ENCODE data around the gene DNMT3B. TPM values are rescaled to one million over a fixed set of nuclear protein-coding genes. Genes with fewer than 3 reads are reported as not detected.
"Not testable (repeated sequence)": the region's sequence is repeated elsewhere in the genome, so short reads cannot be mapped to it uniquely, and the experiment has no call there.

The DNMT3B gene
- total RNA-seq, 1 experiment from 2014 or later: 0.63 TPM

DNA sequence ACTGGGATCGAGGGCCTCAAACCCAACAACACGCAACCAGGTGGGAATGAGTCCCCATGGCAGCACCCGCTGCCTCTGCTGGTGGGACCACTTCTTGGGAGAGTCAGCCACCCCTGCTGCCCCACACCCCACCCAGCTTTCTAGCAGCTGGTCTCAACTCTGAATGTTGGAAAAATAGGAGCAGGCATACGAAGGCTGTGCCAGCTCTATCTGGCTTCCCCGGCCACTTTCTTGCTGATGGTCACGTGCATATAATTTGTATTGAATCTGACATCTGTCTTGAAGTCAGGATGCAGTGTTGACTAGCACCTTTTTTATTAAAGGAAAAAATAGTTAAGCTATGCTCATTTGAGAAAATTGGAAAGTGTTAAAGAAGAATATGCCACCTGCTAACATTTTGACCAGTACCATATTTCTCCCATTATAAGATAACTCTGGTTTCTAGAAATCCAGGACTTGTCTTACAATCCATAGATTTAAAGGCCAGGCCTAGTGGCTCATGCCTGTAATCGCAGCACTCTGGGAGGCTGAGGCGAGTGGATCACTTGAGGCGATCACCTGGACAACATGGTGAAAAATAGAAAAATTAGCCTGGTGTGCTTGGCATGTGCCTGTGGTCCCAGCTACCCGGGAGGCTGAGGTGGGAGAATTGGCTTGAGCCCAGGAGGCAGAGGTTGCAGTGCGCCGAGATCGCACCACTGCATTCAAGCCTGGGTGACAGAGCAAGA is 30.7 kb downstream of the DNMT3B start:
- no peak for DNase-seq
- H3K9ac ChIP-seq (ENCODE audit: low read length): no peak overlapping the region
- H3K36me3 ChIP-seq (ENCODE audit: insufficient read depth, low read length): no peaks in the 10 kb centered on the region
- H3K4me3 ChIP-seq (ENCODE audit: low read length): no peak overlapping the region
- no peaks in the 10 kb centered on the region for H3K9me2 ChIP-seq (replicated peaks; ENCODE audit: insufficient read depth, low read length)
- no peaks in the 10 kb centered on the region for H3K79me2 ChIP-seq (ENCODE audit: low read length)
- no peak overlapping the region for H3K4me2 ChIP-seq (ENCODE audit: low read depth, low read length, poor library complexity, severe bottlenecking)
- no peak overlapping the region for H3K27ac ChIP-seq (ENCODE audit: low read length)
- 0 out of 2 replicates have a peak, but pooled peaks cover 2% of the 10 kb centered on the region for H3K27me3 ChIP-seq (ENCODE audit: low read length)
- no peaks in the 10 kb centered on the region for H3K4me1 ChIP-seq (ENCODE audit: low read length)
- H4K20me1 ChIP-seq (ENCODE audit: insufficient read depth, low read depth, low read length): no peaks in the 10 kb centered on the region
- no peaks in the 10 kb centered on the region for H3K9me3 ChIP-seq (ENCODE audit: low read length)
- H2AFZ ChIP-seq (ENCODE audit: low read length): no peak overlapping the region

DNA sequence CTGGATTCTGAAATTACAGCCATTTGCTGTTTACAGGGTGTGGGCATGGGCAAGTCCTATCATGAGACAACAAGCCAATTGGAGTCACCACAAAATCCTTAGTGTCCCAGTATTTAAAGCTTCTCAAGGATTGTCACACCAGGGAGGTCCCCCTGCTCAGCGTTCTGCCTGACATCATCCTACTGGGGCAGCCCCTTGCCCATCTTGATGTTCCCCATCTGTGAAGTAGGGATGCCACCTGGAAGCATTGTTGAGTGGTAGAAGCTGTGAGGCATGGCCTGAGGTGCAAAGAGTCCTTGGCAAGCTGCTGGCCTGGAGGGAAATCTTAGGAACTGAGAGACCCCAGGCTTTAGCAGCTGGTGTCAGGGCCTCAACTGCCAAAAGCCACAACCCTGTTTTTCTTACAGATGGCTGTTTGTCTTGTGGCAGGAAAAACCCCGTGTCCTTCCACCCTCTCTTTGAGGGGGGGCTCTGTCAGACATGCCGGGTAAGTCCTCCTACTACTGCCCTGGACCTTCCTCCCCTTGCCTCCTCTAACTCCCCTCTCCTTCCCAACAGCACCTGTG is 34.3 kb downstream of the DNMT3B start:
- DNase-seq: no peak
- no peaks in the 10 kb centered on the region for H3K4me1 ChIP-seq (ENCODE audit: low read length)
- no peak overlapping the region for H3K27ac ChIP-seq (ENCODE audit: low read length)
- H3K27me3 ChIP-seq (ENCODE audit: low read length): no peaks in the 10 kb centered on the region
- H3K9me2 ChIP-seq (replicated peaks; ENCODE audit: insufficient read depth, low read length): no peaks in the 10 kb centered on the region
- no peak overlapping the region for H3K4me2 ChIP-seq (ENCODE audit: low read depth, low read length, poor library complexity, severe bottlenecking)
- H3K79me2 ChIP-seq (ENCODE audit: low read length): no peaks in the 10 kb centered on the region
- H3K9me3 ChIP-seq (ENCODE audit: low read length): no peaks in the 10 kb centered on the region
- H3K36me3 ChIP-seq (ENCODE audit: insufficient read depth, low read length): no peaks in the 10 kb centered on the region
- H2AFZ ChIP-seq (ENCODE audit: low read length): no peak overlapping the region
- no peak overlapping the region for H3K9ac ChIP-seq (ENCODE audit: low read length)
- no peaks in the 10 kb centered on the region for H4K20me1 ChIP-seq (ENCODE audit: insufficient read depth, low read depth, low read length)
- no peak overlapping the region for H3K4me3 ChIP-seq (ENCODE audit: low read length)

- H3K36me3 ChIP-seq (ENCODE audit: insufficient read depth, low read length): no peaks in the 10 kb centered on the region
- H3K27ac ChIP-seq (ENCODE audit: low read length): no peak overlapping the region
- H3K4me2 ChIP-seq (ENCODE audit: low read depth, low read length, poor library complexity, severe bottlenecking): no peak overlapping the region
- no peaks in the 10 kb centered on the region for H3K4me1 ChIP-seq (ENCODE audit: low read length)
- no peaks in the 10 kb centered on the region for H3K9me2 ChIP-seq (replicated peaks; ENCODE audit: insufficient read depth, low read length)
- DNase-seq: no peak
- no peak overlapping the region for H3K9ac ChIP-seq (ENCODE audit: low read length)
- H3K79me2 ChIP-seq (ENCODE audit: low read length): no peaks in the 10 kb centered on the region
- no peaks in the 10 kb centered on the region for H3K27me3 ChIP-seq (ENCODE audit: low read length)
- H3K9me3 ChIP-seq (ENCODE audit: low read length): no peaks in the 10 kb centered on the region
- no peak overlapping the region for H3K4me3 ChIP-seq (ENCODE audit: low read length)
- H2AFZ ChIP-seq (ENCODE audit: low read length): no peak overlapping the region
- no peaks in the 10 kb centered on the region for H4K20me1 ChIP-seq (ENCODE audit: insufficient read depth, low read depth, low read length)
These were observed 34.8 kb downstream of the DNMT3B start for GRCh38 chr20:32796981-32797451.

- H3K9me3 ChIP-seq (ENCODE audit: low read length); H3K4me2 ChIP-seq (ENCODE audit: low read depth, low read length, poor library complexity, severe bottlenecking); H3K4me1 ChIP-seq (ENCODE audit: low read length); H3K4me3 ChIP-seq (ENCODE audit: low read length); H3K9ac ChIP-seq (ENCODE audit: low read length); DNase-seq; H3K36me3 ChIP-seq (ENCODE audit: insufficient read depth, low read length); H4K20me1 ChIP-seq (ENCODE audit: insufficient read depth, low read depth, low read length); H3K27ac ChIP-seq (ENCODE audit: low read length); H3K79me2 ChIP-seq (ENCODE audit: low read length); H3K27me3 ChIP-seq (ENCODE audit: low read length); H3K9me2 ChIP-seq (replicated peaks; ENCODE audit: insufficient read depth, low read length); H2AFZ ChIP-seq (ENCODE audit: low read length): not testable (repeated sequence)
These were observed 35.4 kb downstream of the DNMT3B start for GRCh38 chr20:32797571-32797970.

- Histone ChIP-seq H3K27me3 (ENCODE audit: low read length) (no peaks in the 10 kb centered on the region), H3K4me2 (ENCODE audit: low read depth, low read length, poor library complexity, severe bottlenecking) (no peak overlapping the region), H2AFZ (ENCODE audit: low read length) (no peak overlapping the region), H3K9ac (ENCODE audit: low read length) (no peak overlapping the region), H3K36me3 (ENCODE audit: insufficient read depth, low read length) (no peaks in the 10 kb centered on the region), H3K9me2 (replicated peaks; ENCODE audit: insufficient read depth, low read length) (no peaks in the 10 kb centered on the region), H3K4me1 (ENCODE audit: low read length) (no peaks in the 10 kb centered on the region), H3K9me3 (ENCODE audit: low read length) (no peaks in the 10 kb centered on the region), H3K79me2 (ENCODE audit: low read length) (no peaks in the 10 kb centered on the region), H4K20me1 (ENCODE audit: insufficient read depth, low read depth, low read length) (no peaks in the 10 kb centered on the region), H3K4me3 (ENCODE audit: low read length) (no peak overlapping the region), H3K27ac (ENCODE audit: low read length) (no peak overlapping the region)
- no peak for DNase-seq
These were observed 36.1 kb downstream of the DNMT3B start for GRCh38 chr20:32798046-32798981.

- no peaks in the 10 kb centered on the region for H4K20me1 ChIP-seq (ENCODE audit: insufficient read depth, low read depth, low read length)
- H2AFZ ChIP-seq (ENCODE audit: low read length): no peak overlapping the region
- H3K9me2 ChIP-seq (replicated peaks; ENCODE audit: insufficient read depth, low read length): no peaks in the 10 kb centered on the region
- no peak overlapping the region for H3K4me2 ChIP-seq (ENCODE audit: low read depth, low read length, poor library complexity, severe bottlenecking)
- H3K4me1 ChIP-seq (ENCODE audit: low read length): peaks cover 8% of the 10 kb centered on the region
- no peaks in the 10 kb centered on the region for H3K27me3 ChIP-seq (ENCODE audit: low read length)
- no peak for DNase-seq
- no peaks in the 10 kb centered on the region for H3K79me2 ChIP-seq (ENCODE audit: low read length)
- H3K9me3 ChIP-seq (ENCODE audit: low read length): no peaks in the 10 kb centered on the region
- H3K36me3 ChIP-seq (ENCODE audit: insufficient read depth, low read length): no peaks in the 10 kb centered on the region
- no peak overlapping the region for H3K4me3 ChIP-seq (ENCODE audit: low read length)
- no peak overlapping the region for H3K27ac ChIP-seq (ENCODE audit: low read length)
- H3K9ac ChIP-seq (ENCODE audit: low read length): no peak overlapping the region
These were observed 40.9 kb downstream of the DNMT3B start for GRCh38 chr20:32803092-32803491.

GRCh38 chr20:32804022-32804715 is 42.0 kb downstream of the DNMT3B start:
- H4K20me1 ChIP-seq (ENCODE audit: insufficient read depth, low read depth, low read length): no peaks in the 10 kb centered on the region
- no peak overlapping the region for H3K9ac ChIP-seq (ENCODE audit: low read length)
- H3K27ac ChIP-seq (ENCODE audit: low read length): no peak overlapping the region
- H3K9me3 ChIP-seq (ENCODE audit: low read length): no peaks in the 10 kb centered on the region
- no peak overlapping the region for H2AFZ ChIP-seq (ENCODE audit: low read length)
- H3K4me2 ChIP-seq (ENCODE audit: low read depth, low read length, poor library complexity, severe bottlenecking): no peak overlapping the region
- H3K36me3 ChIP-seq (ENCODE audit: insufficient read depth, low read length): no peaks in the 10 kb centered on the region
- DNase-seq: no peak
- H3K79me2 ChIP-seq (ENCODE audit: low read length): no peaks in the 10 kb centered on the region
- no peak overlapping the region for H3K4me3 ChIP-seq (ENCODE audit: low read length)
- no peaks in the 10 kb centered on the region for H3K27me3 ChIP-seq (ENCODE audit: low read length)
- peaks cover 18% of the 10 kb centered on the region for H3K4me1 ChIP-seq (ENCODE audit: low read length)
- H3K9me2 ChIP-seq (replicated peaks; ENCODE audit: insufficient read depth, low read length): no peaks in the 10 kb centered on the region

Measured in Karpas-422 (cell line).